VCaP (cell line): ENCODE data around the gene LEMD2.

Experiments used
- H3K27ac ChIP-seq: fragments of 450-650 bp; 2 replicates; pipeline ENCODE4 v1.5.1; 2017
- TF ChIP-seq, protein P1 (sequence below): fragments of 450-650 bp; conservative IDR thresholded peaks from 2 replicates; pipeline ENCODE4 v1.5.1; 2017; ENCODE audit warnings: mild to moderate bottlenecking, moderate library complexity

LEMD2 gene

DNA sequence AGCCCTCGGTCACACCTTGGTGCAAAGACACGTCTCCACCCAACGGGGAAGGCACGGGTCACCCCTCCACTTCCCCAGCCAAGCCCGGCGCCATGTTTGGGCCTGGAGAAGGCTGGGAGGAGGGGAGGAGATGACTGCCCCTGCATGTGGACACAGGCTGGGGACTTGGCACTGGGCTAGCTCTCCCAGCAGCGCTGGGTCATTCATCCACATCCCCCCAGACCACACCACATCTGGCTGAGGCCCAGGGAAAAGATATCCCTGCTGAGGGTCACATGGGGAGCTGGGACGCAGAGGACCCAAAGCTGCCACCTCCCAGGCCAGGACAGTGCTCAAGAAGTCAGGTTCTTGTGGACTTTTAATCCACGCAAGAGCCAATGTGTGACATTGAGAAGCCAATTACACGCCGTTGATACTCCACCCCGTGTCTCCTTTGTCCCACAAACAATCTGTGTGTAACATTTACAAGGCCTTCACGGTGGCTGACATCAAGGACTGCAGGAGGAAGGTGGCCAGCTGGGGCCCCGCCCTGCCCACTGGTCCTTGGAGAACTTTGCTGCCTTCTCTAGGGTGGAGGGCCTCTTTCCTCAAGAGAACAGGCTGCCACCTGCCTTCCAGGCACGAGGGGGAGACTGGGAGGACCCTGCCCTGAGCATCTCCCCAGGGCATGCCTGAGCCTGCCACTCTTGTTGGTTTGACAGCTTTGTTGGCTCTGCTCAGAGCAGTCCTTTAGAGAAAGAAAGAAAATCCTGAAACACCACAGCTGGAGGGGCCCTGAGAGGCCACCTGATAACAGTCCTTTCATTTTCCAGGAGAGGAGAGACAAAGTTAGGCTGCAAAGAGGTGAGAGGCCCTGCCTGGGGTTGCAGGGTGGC is 36.9 kb downstream of the LEMD2 start:
- H3K27ac ChIP-seq: peak overlapping the region; percentile 21; the same call in 1 of the 2 replicates
- TF ChIP-seq, protein P1, sequence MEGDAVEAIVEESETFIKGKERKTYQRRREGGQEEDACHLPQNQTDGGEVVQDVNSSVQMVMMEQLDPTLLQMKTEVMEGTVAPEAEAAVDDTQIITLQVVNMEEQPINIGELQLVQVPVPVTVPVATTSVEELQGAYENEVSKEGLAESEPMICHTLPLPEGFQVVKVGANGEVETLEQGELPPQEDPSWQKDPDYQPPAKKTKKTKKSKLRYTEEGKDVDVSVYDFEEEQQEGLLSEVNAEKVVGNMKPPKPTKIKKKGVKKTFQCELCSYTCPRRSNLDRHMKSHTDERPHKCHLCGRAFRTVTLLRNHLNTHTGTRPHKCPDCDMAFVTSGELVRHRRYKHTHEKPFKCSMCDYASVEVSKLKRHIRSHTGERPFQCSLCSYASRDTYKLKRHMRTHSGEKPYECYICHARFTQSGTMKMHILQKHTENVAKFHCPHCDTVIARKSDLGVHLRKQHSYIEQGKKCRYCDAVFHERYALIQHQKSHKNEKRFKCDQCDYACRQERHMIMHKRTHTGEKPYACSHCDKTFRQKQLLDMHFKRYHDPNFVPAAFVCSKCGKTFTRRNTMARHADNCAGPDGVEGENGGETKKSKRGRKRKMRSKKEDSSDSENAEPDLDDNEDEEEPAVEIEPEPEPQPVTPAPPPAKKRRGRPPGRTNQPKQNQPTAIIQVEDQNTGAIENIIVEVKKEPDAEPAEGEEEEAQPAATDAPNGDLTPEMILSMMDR: no peak

DNA sequence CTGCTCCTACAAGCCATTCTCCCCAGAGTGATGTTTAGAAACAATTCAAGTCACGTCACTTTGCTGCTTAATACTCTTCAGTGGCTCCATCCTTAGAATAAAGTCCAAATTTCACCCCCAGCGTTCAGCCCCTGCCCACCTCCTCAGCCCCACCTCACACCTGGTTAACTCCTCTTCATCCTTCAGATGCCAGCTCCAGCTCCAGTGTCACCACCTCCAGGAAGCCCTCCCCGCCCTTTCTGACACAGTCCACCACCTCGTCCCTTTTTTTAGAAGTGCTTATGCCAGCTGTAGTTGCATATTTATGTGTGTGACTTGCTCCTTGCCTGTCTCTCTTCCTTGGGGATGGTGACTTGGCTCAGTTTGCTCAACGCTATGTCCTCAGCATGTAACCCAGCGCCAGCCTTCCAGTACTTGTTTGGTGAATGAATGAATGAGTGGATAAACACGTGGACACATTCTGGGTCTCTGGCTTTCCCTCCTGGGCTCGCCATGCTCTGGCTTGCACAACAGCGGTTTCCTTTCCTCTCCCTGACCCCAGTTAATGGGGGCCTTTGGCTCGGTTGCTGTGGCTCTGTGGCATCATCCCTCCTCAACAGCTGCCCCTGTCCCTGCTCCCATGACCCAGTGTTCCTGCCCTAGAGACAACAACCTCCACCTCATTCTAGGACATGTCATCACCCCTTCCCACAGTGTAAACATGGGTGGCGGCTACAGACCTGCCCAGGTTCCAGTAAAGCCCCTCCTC is 38.5 kb downstream of the LEMD2 start:
- no peak overlapping the region for H3K27ac ChIP-seq
- TF ChIP-seq, protein P1: no peak

DNA sequence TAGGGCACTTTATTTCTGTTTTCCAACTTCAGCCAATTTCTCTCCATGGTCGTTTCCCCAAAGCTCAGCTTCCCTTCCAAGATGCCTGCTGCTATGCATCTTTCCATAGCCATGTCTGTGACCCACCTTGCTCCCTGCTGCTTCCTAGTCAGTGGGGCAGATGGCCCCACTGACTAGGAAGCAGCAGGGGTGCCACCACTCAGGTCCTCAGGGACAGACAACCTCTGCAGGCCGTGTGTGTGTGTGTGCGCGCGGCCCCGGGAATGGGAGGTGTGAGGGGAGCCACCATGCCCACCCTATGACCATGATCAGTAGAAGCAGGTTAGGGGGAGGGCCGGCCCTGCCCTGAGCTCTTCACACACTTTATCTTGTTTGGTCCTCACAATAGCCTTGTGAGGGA is 39.5 kb downstream of the LEMD2 start:
- TF ChIP-seq, protein P1: no peak
- no peak overlapping the region for H3K27ac ChIP-seq

DNA sequence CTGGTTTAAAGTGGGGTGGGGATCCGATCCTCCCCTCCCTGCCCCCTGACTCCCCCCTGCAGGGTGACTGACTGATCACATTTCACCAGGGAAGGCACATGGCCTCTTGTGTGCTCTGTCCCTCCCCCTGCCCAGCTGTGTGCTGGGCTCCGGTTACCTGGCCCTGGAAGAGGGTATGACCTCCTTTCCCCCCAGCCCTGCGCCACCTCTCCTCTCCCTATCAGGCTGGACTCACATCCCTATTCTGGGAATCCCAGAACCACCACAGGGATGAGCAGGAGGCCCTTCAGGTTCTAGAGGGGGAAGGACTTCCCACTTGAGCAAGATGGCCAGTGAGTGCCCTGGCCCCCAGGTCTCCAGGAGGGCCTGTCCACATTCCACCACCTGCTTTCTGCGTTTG is 40.1 kb downstream of the LEMD2 start:
- H3K27ac ChIP-seq: no peak overlapping the region
- TF ChIP-seq, protein P1: no peak

DNA sequence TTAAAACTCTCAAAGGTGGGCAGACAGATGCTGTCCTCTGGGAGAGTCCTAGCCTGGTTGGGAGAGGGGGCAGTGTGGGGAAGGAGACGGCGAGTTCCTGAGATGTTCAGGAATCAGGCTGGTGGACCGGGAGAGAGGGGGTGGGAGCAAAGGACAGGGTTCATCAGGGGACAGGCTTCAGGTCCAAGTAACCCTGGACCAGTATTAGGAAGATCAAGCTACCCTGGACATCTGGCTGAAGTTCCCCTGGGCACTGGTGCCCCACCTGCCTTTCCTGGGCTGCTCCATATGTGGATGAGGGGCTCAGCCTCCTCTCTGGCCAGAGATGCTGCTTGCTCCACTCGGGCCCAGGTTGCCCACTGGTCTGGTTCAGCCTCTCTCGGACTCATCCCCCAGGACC is 41.1 kb downstream of the LEMD2 start:
- TF ChIP-seq, protein P1: no peak

DNA sequence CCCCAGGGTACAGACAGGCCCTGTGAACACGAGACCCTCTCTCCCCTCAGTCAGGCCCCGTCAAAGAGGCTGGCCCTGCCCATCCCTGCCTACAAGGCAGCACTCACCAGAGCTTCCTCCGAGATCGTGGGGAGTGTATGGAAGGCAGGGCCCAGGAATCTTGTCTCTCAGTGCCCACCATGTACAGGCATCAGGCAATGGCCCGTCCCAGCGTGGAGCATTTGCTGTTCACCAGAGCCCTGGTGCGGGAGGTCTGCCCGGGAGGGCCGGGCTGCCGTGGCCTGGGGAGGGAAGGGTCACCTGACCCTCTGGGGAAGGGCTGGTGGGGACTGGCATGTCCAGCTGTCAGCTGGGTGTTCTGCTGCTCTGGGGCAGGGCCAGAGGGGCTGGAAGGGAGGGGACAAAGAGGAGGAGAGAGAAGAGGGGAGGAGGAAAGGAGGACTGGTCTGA is 42.3 kb downstream of the LEMD2 start, which contains the start of gene IP6K3:
Gene IP6K3 (minus strand): TSS at position 255 of the 450 bp plus-strand sequence. CDS start 11,429 bp downstream, outside the sequence.
- TF ChIP-seq, protein P1: no peak
- peak within 1 kb of the TSS; percentile 99 for H3K27ac ChIP-seq

More for the DNA sequence above, 41.1 kb downstream of the LEMD2 start:
- no peak overlapping the region; the same call in 1 of the 2 replicates for H3K27ac ChIP-seq

DNA sequence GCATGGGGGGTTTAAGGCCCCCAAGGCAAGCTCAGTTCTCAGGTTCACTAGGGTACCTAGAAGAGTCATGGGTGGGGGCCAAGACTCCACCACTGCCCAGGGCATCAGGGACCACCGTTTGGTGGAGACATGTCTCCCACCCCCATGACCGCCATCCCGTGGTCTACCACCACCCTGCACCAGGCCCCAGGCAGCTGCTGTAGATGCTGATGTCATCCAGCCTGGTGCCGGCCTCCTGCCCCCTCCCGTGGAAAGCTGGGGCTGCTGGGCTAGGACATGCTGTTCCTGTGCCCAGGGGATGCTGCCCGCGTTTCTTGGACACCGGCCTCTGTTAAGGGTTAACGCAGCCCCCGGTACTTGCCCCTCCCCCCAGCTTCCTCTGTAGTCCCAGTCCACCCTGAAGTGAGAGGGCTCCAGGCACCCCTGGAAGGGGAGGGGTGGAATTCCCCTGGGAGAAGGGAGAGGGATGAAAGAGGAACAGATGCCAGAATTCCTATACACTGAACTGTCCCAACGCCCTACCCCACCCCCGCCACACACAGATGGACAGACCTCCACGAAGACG is 42.8 kb downstream of the LEMD2 start:
- TF ChIP-seq, protein P1: no peak

More for the DNA sequence above, 42.8 kb downstream of the LEMD2 start:
- peak overlapping the region; percentile 99 for H3K27ac ChIP-seq
